A673 (cell line): ENCODE data around the gene CAMK1D.
"Not testable (repeated sequence)": the region's sequence is repeated elsewhere in the genome, so short reads cannot be mapped to it uniquely, and the experiment has no call there.

ENCODE experiments used
- EZH2 ChIP-seq: fragments of 200-600 bp; sonication (generic); IDR thresholded peaks from 2 replicates; pipeline ENCODE4 v1.6.1; 2017; ENCODE audit warnings: borderline replicate concordance, low read depth, mild to moderate bottlenecking, mixed read lengths, antibody characterized with exemption, low read length; ENCODE audit not compliant: poor library complexity, severe bottlenecking
- TF ChIP-seq, protein P1 (sequence below): fragments of 300-800, 200-600 bp; sonication (generic); conservative IDR thresholded peaks from 2 replicates; pipeline ENCODE4 v1.5.1; 2017; ENCODE audit warnings: low read depth, mild to moderate bottlenecking, antibody characterized with exemption, low read length, moderate library complexity, mixed read lengths

DNA sequence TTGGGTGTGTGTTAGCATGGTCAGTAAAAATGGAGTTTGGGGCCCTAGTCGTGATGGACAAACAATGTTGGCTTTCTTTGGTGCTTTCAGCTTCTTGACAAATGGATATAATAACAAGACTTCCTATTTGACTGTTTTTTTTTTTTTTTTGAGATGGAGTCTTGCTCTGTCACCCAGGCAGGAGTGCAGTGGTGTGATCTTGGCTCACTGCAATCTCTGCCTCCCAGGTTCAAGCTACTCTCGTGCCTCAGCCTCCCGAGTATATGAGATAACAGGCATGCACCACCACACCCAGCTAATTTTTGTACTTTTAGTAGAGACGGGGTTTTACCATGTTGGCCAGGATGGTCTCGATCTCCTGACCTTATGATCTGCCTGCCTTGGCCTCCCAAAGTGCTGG is 11.8 kb downstream of the CAMK1D start:
- TF ChIP-seq, protein P1, sequence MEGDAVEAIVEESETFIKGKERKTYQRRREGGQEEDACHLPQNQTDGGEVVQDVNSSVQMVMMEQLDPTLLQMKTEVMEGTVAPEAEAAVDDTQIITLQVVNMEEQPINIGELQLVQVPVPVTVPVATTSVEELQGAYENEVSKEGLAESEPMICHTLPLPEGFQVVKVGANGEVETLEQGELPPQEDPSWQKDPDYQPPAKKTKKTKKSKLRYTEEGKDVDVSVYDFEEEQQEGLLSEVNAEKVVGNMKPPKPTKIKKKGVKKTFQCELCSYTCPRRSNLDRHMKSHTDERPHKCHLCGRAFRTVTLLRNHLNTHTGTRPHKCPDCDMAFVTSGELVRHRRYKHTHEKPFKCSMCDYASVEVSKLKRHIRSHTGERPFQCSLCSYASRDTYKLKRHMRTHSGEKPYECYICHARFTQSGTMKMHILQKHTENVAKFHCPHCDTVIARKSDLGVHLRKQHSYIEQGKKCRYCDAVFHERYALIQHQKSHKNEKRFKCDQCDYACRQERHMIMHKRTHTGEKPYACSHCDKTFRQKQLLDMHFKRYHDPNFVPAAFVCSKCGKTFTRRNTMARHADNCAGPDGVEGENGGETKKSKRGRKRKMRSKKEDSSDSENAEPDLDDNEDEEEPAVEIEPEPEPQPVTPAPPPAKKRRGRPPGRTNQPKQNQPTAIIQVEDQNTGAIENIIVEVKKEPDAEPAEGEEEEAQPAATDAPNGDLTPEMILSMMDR, result not testable (repeated sequence)
- not testable (repeated sequence) for TF ChIP-seq EZH2
